SK-N-SH (cell line): Measurements from ENCODE around the gene PHF1. TPM values are rescaled to one million over a fixed set of nuclear protein-coding genes. Genes with fewer than 3 reads are reported as not detected.
"Not testable (repeated sequence)": the region's sequence is repeated elsewhere in the genome, so short reads cannot be mapped to it uniquely, and the experiment has no call there.

Experiments used
- CTCF ChIA-PET: fragments of 300-600, 350-600 bp; formaldehyde crosslinking; extraction: SDS; loops from one replicate; lab custom pipeline; 2021; lab: Yijun Ruan, JAX
- POLR2A ChIA-PET: fragments of 350-600 bp; sonication (Branson Sonifier 250); formaldehyde crosslinking; extraction: SDS; loops from one replicate; lab custom pipeline; 2020; ENCODE audit warnings: antibody characterized with exemption, inconsistent platforms; lab: Yijun Ruan, JAX
- DNase-seq: peaks from one replicate; pipeline ENCODE4 v3.0.0; 2012
- H2AFZ ChIP-seq: fragments of 200-600 bp; sonication (generic); 2 replicates; pipeline ENCODE4 v1.8.1; 2016; ENCODE audit warnings: antibody characterized with exemption, mild to moderate bottlenecking, low read depth
- H3F3A ChIP-seq: fragments of 200-600 bp; sonication (generic); replicated peaks from 2 replicates; pipeline ENCODE3; 2016; ENCODE audit warnings: antibody characterized with exemption, mild to moderate bottlenecking; ENCODE audit not compliant: insufficient read depth
- H3K27ac ChIP-seq, 2 experiments: fragments of 200-500 bp in 1 of 2; fragments of 200-600 bp in 1 of 2; sonication (Bioruptor generic) in 1 of 2; sonication (generic), shearing (Covaris generic) in 1 of 2; 2 replicates each; pipeline versions ENCODE4 v1.5.1 to v1.6.1; 2014 to 2016; ENCODE audit warnings: low read depth in 2 of 2, inconsistent platforms in 1 of 2, low read length in 1 of 2, mild to moderate bottlenecking in 1 of 2, mixed read lengths in 1 of 2
- H3K27me3 ChIP-seq: fragments of 200-600 bp; sonication (generic), shearing (Covaris generic); 2 replicates; pipeline ENCODE4 v1.6.1; 2016; ENCODE audit warnings: mixed run types; ENCODE audit not compliant: insufficient read depth
- H3K36me3 ChIP-seq, 2 experiments: fragments of 200-500 bp in 1 of 2; fragments of 200-600 bp in 1 of 2; sonication (Bioruptor generic) in 1 of 2; sonication (generic) in 1 of 2; replicated peaks in 1 of 2; 2 replicates each; pipeline versions ENCODE3 to v1.5.1; 2014 to 2016; ENCODE audit warnings: low read length in 1 of 2, mild to moderate bottlenecking in 1 of 2; ENCODE audit not compliant: insufficient read depth in 2 of 2, control insufficient read depth in 1 of 2
- H3K4me1 ChIP-seq, 2 experiments: fragments of 200-500 bp in 1 of 2; fragments of 200-600 bp in 1 of 2; sonication (Bioruptor generic) in 1 of 2; sonication (generic), shearing (Covaris generic) in 1 of 2; 2 replicates each; pipeline versions ENCODE4 v1.5.1 to v1.6.1; 2014 to 2016; ENCODE audit warnings: low read depth in 1 of 2, low read length in 1 of 2, mixed run types in 1 of 2; ENCODE audit not compliant: insufficient read depth in 2 of 2, control insufficient read depth in 1 of 2
- H3K4me2 ChIP-seq: fragments of 200-600 bp; sonication (generic), shearing (Covaris generic); 2 replicates; pipeline ENCODE4 v1.6.1; 2017; ENCODE audit warnings: mixed run types
- H3K4me3 ChIP-seq, 2 experiments: fragments of 200-500 bp in 1 of 2; fragments of 200-600 bp in 1 of 2; sonication (Bioruptor generic) in 1 of 2; sonication (generic), shearing (Covaris generic) in 1 of 2; 2 replicates each; pipeline versions ENCODE4 v1.5.1 to v1.8.1; 2014 to 2016; ENCODE audit warnings: low read depth in 2 of 2, inconsistent platforms in 1 of 2, low read length in 1 of 2, mild to moderate bottlenecking in 1 of 2, mixed read lengths in 1 of 2, moderate library complexity in 1 of 2
- H3K79me2 ChIP-seq: fragments of 200-600 bp; sonication (generic); 2 replicates; pipeline ENCODE4 v1.8.1; 2017; ENCODE audit warnings: mild to moderate bottlenecking; ENCODE audit not compliant: insufficient read depth
- H3K9ac ChIP-seq: fragments of 200-600 bp; sonication (generic); 2 replicates; pipeline ENCODE4 v1.6.1; 2017; ENCODE audit warnings: mixed run types
- H3K9me2 ChIP-seq: fragments of 200-600 bp; sonication (generic); 2 replicates; pipeline ENCODE4 v1.6.1; 2017; ENCODE audit warnings: mixed run types
- H3K9me3 ChIP-seq: fragments of 200-600 bp; sonication (generic); 2 replicates; pipeline ENCODE4 v1.6.1; 2017; ENCODE audit warnings: mixed run types, mild to moderate bottlenecking, moderate library complexity
- H4K20me1 ChIP-seq: fragments of 200-600 bp; sonication (generic); 2 replicates; pipeline ENCODE4 v1.6.1; 2017; ENCODE audit warnings: mild to moderate bottlenecking, mixed run types; ENCODE audit not compliant: insufficient read depth
- CTCF ChIP-seq: fragments of 200-600 bp; sonication (generic); IDR thresholded peaks from 2 replicates; pipeline ENCODE4 v1.6.1; 2017; ENCODE audit warnings: antibody characterized with exemption, mild to moderate bottlenecking, moderate library complexity
- MAX ChIP-seq: IDR thresholded peaks from 2 replicates; pipeline ENCODE4 v1.4.0; 2012; ENCODE audit warnings: low read depth
- MEF2A ChIP-seq: IDR thresholded peaks from 2 replicates; pipeline ENCODE4 v1.4.0; 2012; ENCODE audit warnings: low read depth, borderline replicate concordance
- NFIC ChIP-seq: IDR thresholded peaks from 2 replicates; pipeline ENCODE4 v1.4.0; 2012; ENCODE audit warnings: borderline replicate concordance
- RCOR1 ChIP-seq: fragments of 150-350 bp; IDR thresholded peaks from 2 replicates; pipeline ENCODE4 v1.6.1; 2017; ENCODE audit warnings: antibody characterized with exemption, low read length
- RXRA ChIP-seq: IDR thresholded peaks from 2 replicates; pipeline ENCODE4 v1.4.0; 2012; ENCODE audit warnings: low read depth, mild to moderate bottlenecking, borderline replicate concordance
- SMC3 ChIP-seq: IDR thresholded peaks from 2 replicates; pipeline ENCODE4 v1.6.1; 2012; ENCODE audit warnings: low read depth, low read length, improper control_type of control experiment
- TAF1 ChIP-seq: IDR thresholded peaks from 2 replicates; pipeline ENCODE4 v1.6.1; 2012; ENCODE audit warnings: low read depth, mild to moderate bottlenecking, low read length, moderate library complexity, borderline replicate concordance
- TCF12 ChIP-seq: IDR thresholded peaks from 2 replicates; pipeline ENCODE4 v1.4.0; 2012
- USF1 ChIP-seq: IDR thresholded peaks from 2 replicates; pipeline ENCODE4 v1.4.0; 2012; ENCODE audit warnings: low read depth, borderline replicate concordance
- USF2 ChIP-seq: fragments of 150-350 bp; IDR thresholded peaks from 2 replicates; pipeline ENCODE4 v1.6.1; 2017; ENCODE audit warnings: antibody characterized with exemption, low read length, low read depth, borderline replicate concordance
- YY1 ChIP-seq: IDR thresholded peaks from 2 replicates; pipeline ENCODE4 v1.4.0; 2012; ENCODE audit warnings: low read depth, mild to moderate bottlenecking
- WGBS: methylation state at CpG from one replicate; pipeline ENCODE4 v1.1.6; 2017; ENCODE audit warnings: low lambda C conversion rate; 5-methylcytosine and 5-hydroxymethylcytosine counted together
- polyA plus RNA-seq, 3 experiments: library from polyadenylated mRNA; depleted of rRNA; stranded (reverse); fragments of >200 nt; gene quantifications; 2 replicates each; pipeline ENCODE4 v1.2.3, GENCODE V29; 2012

PHF1 gene
- polyA plus RNA-seq, 1 of the 3 experiments (the other 2 are of a cell fraction), result 48.7 TPM

GRCh38 chr6:33399881-33400280, 10.9 kb upstream of the PHF1 start:
- DNase-seq, H4K20me1 ChIP-seq, H3K9ac ChIP-seq, H3K4me1 ChIP-seq, H2AFZ ChIP-seq, H3K4me2 ChIP-seq, POLR2A ChIA-PET, H3K27ac ChIP-seq, H3F3A ChIP-seq, H3K4me3 ChIP-seq, H3K9me2 ChIP-seq, H3K9me3 ChIP-seq, H3K27me3 ChIP-seq: not testable (repeated sequence)
- WGBS, result 98% methylated on average over 6 of the region's 6 CpGs
- CTCF ChIA-PET, result interaction anchor here (1.5 kb wide), 1 partner anchor 111 kb away, joined by 4 read pairs; the partner anchor contains the start of gene WDR46
- H3K79me2 ChIP-seq, result peaks cover 86% of the 10 kb centered on the region
- peaks cover 12 to 16% of the 10 kb centered on the region in 2 experiments for H3K36me3 ChIP-seq

GRCh38 chr6:33404884-33405283, 5.9 kb upstream of the PHF1 start:
- no peak overlapping the region for H3K9ac ChIP-seq
- no peak overlapping the region for H3K27ac ChIP-seq
- no peak overlapping the region for H2AFZ ChIP-seq
- no peak overlapping the region for H3K4me3 ChIP-seq
- ChIA-PET CTCF (interaction anchor here (0.7 to 1.9 kb wide), 3 partner anchors 10 to 19 kb away, joined by 3 to 6 read pairs (median 3); partner anchors contain the start of gene KIFC1), POLR2A (no interaction called here)
- TF ChIP-seq TAF1 (no peak), SMC3 (no peak), TCF12 (no peak), RXRA (no peak), USF2 (no peak), YY1 (no peak), MEF2A (no peak), RCOR1 (no peak), NFIC (no peak), USF1 (no peak), MAX (no peak), CTCF (no peak)
- peaks cover 37% of the 10 kb centered on the region; the same call in 1 of the 2 replicates for H3K79me2 ChIP-seq
- H3K4me2 ChIP-seq, result no peak overlapping the region
- WGBS, result 95% methylated on average over 12 of the region's 17 CpGs
- peaks cover 39% of the 10 kb centered on the region for H3F3A ChIP-seq
- H3K27me3 ChIP-seq, result no peaks in the 10 kb centered on the region
- peaks cover 0 to 5% of the 10 kb centered on the region in 2 experiments; a peak in 1 of 4 replicates for H3K4me1 ChIP-seq
- H3K9me2 ChIP-seq, result no peaks in the 10 kb centered on the region
- DNase-seq, result no peak
- no peaks in the 10 kb centered on the region for H3K9me3 ChIP-seq
- no peaks in the 10 kb centered on the region for H4K20me1 ChIP-seq
- H3K36me3 ChIP-seq, result peaks cover 12 to 34% of the 10 kb centered on the region in 2 experiments
